Hematopoietic multipotent progenitor cell treated with erythropoietin and hydrocortisone succinate and interleukin-3 and kit ligand, for 4 days (in vitro differentiated cells): ENCODE measurements around the gene OGFR.

Source experiments
- DNase-seq: peaks from one replicate; pipeline ENCODE4 v3.0.0-alpha.2; 2015

The OGFR gene

DNA sequence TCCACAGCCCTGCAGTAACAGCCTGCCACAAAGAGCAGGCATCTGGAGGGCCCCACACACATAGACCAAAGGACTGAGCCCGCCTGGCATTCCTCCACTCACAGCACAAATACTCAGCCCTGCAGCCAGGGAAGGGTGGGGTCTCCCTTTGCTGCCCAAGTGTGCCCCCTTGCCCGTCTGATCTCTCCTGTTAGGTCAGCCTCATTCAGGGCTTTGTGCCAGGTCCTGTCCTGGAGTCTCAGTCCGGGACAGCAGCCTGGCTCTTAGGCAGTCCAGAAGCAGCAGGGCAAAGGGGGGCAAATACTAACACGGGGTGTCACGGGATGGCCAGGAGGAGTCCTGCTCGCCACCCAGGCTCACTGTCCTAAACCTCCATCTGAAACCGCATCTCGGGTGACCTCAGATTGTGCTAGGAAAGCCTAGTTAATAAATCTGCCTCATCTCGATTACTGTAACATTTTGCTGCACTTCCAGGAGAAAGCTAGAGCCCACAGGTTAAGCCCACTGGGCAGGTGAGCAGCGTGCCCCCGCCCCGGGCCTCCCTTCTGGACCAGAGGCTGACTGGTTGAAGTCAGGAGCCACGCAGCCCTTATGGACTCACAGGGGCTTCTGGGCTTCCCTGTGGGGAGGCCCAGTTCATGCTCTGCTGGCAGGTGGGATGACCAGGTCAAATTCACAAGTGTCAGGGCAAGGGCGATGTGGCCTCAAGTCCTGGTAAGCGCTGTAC is 3.2 kb upstream of the OGFR start:
- no peak for DNase-seq

DNA sequence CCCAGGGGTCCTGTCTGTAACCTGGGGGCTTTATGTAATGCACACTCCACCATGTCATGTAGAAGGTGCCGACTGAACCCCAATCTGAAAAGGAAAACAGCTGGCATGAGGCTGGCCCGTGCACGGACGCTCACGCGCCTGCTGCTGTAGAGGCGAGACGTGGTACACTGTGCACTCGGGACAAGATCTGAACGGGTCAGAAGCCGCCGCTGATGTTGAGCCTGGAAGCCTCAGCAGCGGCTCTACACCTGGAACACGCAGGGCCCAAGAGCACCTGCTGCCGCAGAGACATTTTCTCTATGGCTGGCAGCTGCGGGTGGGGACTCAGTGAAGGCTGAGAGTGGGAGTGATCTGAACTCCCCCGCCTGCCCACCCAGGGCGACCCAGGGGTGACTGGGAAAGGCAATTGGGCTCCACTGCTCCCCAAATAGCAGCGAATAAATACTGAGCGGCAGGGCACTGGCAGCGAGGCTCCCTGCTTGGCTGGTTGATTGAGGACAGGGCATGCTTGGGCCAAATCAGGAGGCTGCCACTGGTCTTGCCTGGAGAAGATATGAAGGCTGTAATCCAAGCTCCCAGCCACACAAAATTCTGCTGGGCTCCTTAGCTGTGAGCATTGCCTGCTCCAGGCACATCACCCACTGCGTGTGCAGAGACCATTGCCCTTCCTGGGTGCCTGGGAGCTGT is 2.5 kb upstream of the OGFR start:
- no peak for DNase-seq

GRCh38 chr20:62804021-62804626 is 511 bp upstream of the OGFR start:
- DNase-seq = peak; percentile 60

GRCh38 chr20:62805155-62805710 is 598 bp downstream of the OGFR start:
- no peak for DNase-seq

DNA sequence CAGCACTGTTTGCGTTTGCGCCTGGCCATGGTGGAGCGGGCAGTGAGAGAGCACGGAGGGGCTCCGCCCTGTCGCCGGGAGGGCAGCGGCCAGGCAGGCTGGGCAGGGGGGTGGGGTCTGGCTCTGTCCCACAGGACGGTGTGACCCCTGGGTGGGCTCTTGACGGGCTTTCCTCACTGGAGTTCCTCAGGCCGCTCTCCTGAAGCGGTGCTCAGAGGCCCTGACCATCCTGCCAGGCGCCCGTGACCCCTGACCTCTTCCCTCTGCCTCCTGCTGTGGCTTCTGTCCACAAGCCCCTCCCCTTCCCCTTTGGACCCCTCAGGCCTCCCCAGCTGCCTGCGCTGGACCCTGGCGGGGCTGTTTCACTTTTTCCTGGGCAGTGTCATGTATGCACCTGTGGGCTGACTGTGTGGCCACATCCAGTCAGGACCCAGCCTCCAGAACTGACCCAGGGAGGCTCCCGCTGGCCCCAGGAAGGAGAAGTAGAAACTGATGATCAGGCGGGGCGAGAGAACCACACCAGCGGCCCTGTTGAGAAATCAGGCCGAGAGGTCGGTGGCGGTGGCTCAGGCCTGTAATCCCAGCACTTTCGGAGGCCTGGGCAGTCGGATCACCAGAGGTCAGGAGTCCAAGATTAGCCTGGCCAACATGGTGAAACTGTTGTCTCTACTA is 1.2 kb downstream of the OGFR start:
- DNase-seq = no peak

DNA sequence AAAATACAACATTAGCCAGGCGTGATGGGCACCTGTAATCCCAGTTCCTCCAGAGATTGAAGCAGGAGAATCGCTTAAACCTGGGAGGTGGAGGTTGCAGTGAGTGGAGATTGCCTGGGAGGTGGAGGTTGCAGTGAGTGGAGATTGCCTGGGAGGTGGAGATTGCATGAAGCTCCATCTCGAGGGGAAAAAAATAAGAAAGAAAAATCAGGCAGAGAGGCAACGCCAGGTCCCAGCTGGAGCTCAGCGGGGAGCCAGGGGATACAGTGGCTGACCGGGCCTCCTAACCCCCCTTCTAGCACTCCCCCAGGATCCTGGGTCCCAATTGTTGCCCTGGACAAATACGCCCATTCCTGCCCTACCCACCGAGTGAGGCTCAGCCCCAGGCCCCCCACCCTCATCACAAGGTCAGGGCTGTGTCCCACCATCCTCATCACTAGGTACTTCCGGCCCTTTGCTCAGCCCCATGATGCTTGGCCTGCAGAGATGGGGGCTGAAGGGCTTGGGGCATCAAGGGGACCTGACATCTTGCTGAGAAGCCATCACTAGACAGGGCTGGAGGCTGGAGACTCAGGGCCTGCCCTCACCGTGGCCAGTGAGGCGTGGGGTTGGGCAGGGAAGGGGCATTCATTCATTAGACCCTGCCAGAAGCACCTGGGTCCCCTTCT is 1.9 kb downstream of the OGFR start:
- no peak for DNase-seq

GRCh38 chr20:62807444-62808210 is 3.0 kb downstream of the OGFR start:
- no peak for DNase-seq

DNA sequence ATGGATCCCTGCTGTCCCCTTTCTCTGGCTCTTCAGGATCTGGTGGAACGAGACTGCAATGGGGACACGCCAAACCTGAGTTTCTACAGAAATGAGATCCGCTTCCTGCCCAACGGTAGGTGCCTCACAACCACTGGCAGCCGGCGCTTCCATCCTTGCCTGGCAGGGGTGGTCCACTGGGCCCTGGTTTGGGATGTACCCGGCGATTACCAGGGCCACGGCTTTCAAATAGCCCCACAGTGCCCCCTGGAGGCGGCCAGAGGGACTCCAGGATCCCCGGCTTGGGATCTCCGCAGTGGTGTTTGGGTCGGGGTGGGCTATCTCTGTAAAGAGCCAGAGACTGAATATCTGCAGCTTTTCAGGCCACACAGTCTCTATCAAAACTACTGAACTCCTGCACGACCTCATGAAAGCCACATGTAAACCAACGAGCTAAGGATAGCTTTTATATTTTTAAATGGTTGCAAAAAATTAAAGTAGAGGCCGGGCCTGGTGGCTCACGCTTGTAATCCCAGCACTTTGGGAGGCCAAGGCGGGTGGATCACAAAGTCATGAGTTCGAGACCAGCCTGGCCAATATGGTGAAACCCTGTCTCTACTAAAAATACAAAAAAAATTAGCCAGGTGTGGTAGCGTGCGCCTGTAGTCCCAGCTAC is 3.7 kb downstream of the OGFR start:
- peak; percentile 83 for DNase-seq

GRCh38 chr20:62809530-62810428 is 5.1 kb downstream of the OGFR start:
- DNase-seq = no peak

DNA sequence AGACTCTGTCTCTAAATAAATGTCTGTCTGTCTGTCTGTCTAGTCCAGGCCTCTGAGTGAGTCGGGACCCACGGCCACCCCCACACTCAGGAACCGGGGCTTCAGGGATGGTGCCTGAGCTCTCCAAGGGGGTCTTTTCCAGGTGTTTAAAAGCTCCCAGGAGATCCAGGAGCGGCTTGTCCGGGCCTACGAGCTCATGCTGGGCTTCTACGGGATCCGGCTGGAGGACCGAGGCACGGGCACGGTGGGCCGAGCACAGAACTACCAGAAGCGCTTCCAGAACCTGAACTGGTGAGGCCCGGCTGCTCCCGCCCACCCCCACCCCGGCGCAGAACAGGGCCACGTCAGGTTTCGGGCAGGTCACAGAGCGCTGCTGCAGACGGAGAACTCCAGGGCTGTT is 6.7 kb downstream of the OGFR start:
- no peak for DNase-seq

DNA sequence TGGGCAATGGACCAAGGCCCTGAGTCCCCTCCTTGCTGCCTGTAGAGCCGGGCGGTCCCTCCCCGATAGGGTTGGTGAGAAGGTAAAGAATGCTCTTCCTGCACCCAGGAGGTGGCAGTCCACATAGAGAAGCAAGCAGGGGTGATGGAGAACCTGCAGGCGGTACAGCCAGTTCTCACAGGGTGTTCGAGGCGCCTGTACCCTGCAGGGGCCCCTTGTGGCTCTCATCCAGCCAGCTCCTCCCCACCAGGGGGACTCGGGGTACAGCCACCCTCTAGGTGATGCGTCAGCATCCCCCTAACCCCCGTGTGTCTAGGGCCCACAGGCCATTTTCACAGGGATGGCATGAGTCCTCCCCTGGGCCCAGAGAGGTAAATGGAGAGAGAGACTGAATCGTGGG is 7.1 kb downstream of the OGFR start:
- DNase-seq = no peak

DNA sequence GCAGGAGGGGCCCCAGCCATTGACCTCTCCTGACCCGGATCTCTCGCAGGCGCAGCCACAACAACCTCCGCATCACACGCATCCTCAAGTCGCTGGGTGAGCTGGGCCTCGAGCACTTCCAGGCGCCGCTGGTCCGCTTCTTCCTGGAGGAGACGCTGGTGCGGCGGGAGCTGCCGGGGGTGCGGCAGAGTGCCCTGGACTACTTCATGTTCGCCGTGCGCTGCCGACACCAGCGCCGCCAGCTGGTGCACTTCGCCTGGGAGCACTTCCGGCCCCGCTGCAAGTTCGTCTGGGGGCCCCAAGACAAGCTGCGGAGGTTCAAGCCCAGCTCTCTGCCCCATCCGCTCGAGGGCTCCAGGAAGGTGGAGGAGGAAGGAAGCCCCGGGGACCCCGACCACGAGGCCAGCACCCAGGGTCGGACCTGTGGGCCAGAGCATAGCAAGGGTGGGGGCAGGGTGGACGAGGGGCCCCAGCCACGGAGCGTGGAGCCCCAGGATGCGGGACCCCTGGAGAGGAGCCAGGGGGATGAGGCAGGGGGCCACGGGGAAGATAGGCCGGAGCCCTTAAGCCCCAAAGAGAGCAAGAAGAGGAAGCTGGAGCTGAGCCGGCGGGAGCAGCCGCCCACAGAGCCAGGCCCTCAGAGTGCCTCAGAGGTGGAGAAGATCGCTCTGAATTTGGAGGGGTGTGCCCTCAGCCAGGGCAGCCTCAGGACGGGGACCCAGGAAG is 7.7 kb downstream of the OGFR start:
- no peak for DNase-seq

DNA sequence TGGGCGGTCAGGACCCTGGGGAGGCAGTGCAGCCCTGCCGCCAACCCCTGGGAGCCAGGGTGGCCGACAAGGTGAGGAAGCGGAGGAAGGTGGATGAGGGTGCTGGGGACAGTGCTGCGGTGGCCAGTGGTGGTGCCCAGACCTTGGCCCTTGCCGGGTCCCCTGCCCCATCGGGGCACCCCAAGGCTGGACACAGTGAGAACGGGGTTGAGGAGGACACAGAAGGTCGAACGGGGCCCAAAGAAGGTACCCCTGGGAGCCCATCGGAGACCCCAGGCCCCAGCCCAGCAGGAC is 8.2 kb downstream of the OGFR start:
- DNase-seq = no peak

- DNase-seq = no peak
These were observed 9.0 kb downstream of the OGFR start for GRCh38 chr20:62813588-62813987.

DNA sequence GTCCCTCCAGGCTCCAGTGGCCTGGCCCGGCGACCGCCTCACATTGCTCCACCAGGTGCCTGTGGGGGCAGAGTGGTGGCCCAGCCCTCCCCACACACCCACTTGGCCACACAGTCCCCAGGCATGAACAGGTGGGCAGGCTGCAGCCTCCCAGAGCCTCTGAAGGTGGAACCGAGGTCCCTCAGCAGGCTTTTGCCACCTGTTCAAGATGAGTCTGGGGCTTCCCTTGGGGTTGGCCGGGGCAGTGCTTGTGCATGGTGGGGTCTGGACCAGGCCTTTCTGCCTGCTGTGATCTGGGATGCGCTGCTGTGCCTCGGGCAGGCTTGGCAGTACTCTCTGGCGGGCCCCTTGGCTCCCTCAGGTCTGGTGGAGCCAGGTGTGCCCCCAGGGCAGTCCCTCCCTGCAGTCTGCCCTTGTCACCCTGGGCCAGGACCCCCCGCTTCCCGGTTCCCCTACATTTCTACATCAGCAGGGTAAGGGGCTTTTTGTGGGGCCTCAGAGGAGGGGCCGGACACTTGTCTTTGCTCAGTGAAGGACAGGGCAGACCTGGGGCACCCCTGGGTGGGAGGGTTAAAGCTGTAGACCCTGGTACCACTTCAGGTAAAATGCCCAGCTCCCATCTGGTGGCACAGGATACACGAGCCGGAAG is 9.5 kb downstream of the OGFR start:
- no peak for DNase-seq

- DNase-seq = no peak
These were observed 10.1 kb downstream of the OGFR start for GRCh38 chr20:62814709-62815065.

GRCh38 chr20:62815066-62815991 is 10.7 kb downstream of the OGFR start:
- DNase-seq = peak; percentile 58
